Activated gamma-delta T cell (primary cell): Measurements from ENCODE around the gene RBBP8NL.
"Not testable (repeated sequence)": the region's sequence is repeated elsewhere in the genome, so short reads cannot be mapped to it uniquely, and the experiment has no call there.

ENCODE experiments used
- DNase-seq: peaks from one replicate; lab custom pipeline; 2025; lab: John Stamatoyannopoulos, UW

The RBBP8NL gene

GRCh38 chr20:62374331-62375152 is 52.8 kb downstream of the RBBP8NL start:
- no peak for DNase-seq

GRCh38 chr20:62373631-62374179 is 53.6 kb downstream of the RBBP8NL start:
- DNase-seq, result not testable (repeated sequence)

GRCh38 chr20:62372042-62372993 is 55.0 kb downstream of the RBBP8NL start:
- DNase-seq, result no peak

- no peak for DNase-seq
Measured at GRCh38 chr20:62371588-62372041, 55.7 kb downstream of the RBBP8NL start.

- no peak for DNase-seq
Measured at GRCh38 chr20:62370807-62371587, 56.3 kb downstream of the RBBP8NL start.

- DNase-seq, result no peak
Measured at GRCh38 chr20:62370115-62370806, 57.1 kb downstream of the RBBP8NL start.

- no peak for DNase-seq
Measured at GRCh38 chr20:62369815-62370114, 57.6 kb downstream of the RBBP8NL start.

- no peak for DNase-seq
Measured at GRCh38 chr20:62368976-62369814, 58.1 kb downstream of the RBBP8NL start.

GRCh38 chr20:62368392-62368975 is 58.9 kb downstream of the RBBP8NL start:
- DNase-seq, result no peak

GRCh38 chr20:62367633-62368391 is 59.5 kb downstream of the RBBP8NL start:
- no peak for DNase-seq

- no peak for DNase-seq
Measured at GRCh38 chr20:62367136-62367632, 60.2 kb downstream of the RBBP8NL start, which contains the start of gene LAMA5. LAMA5 (minus strand) TSS chr20:62367312; CDS start chr20:62367245, 67 bp downstream.

- DNase-seq, result no peak
Measured at GRCh38 chr20:62366370-62367135, 60.8 kb downstream of the RBBP8NL start.

GRCh38 chr20:62365814-62366369 is 61.4 kb downstream of the RBBP8NL start:
- no peak for DNase-seq

GRCh38 chr20:62364911-62365736 is 62.2 kb downstream of the RBBP8NL start:
- DNase-seq, result no peak

- no peak for DNase-seq
Measured at GRCh38 chr20:62363920-62364851, 63.2 kb downstream of the RBBP8NL start.
